ENCODE data around the gene ORM2. TPM values are rescaled to one million over a fixed set of nuclear protein-coding genes. Genes with fewer than 3 reads are reported as not detected.

The ORM2 gene
- total and polyA plus RNA-seq, 2 of the 8 experiments (the other 6 are each of a cell fraction or from before 2014, with no cell fraction given) = 1.3 TPM; not detected in 1

- Histone ChIP-seq H3K14ac (ENCODE audit: insufficient read length) (no peak overlapping the region), H2AFZ (ENCODE audit: low read length) (no peak overlapping the region), H3K27me3 (replicated peaks in 1 of 4; ENCODE audit: control insufficient read depth in 3 of 4, extremely low read depth in 1 of 4, insufficient read depth in 3 of 4, low read length in 3 of 4) (no peaks in the 10 kb centered on the region), H3K27ac (ENCODE audit: low read depth, low read length) (no peak overlapping the region), H3K4me3 (ENCODE audit: extremely low read depth in 1 of 4, insufficient read depth in 2 of 4, low read depth in 3 of 4, low read length in 4 of 4) (no peak overlapping the region), H3K79me2 (ENCODE audit: control insufficient read depth in 1 of 2, insufficient read depth in 2 of 2, low read length in 2 of 2) (no peaks in the 10 kb centered on the region), H2BK15ac (ENCODE audit: low read length) (no peak overlapping the region), H2BK120ac (replicated peaks; ENCODE audit: low read depth, low read length) (no peak overlapping the region), H4K91ac (replicated peaks; ENCODE audit: insufficient read length, low read length) (no peak overlapping the region), H3K4ac (replicated peaks; ENCODE audit: insufficient read length, low read depth, low read length) (no peak overlapping the region), H2BK20ac (ENCODE audit: low read length) (no peak overlapping the region), H3K23me2 (ENCODE audit: low read depth, low read length) (peaks cover 6% of the 10 kb centered on the region; the same call in 1 of the 2 replicates), H2AK5ac (ENCODE audit: low read depth, low read length) (no peak overlapping the region), H2BK5ac (ENCODE audit: low read depth, low read length) (no peak overlapping the region), H3K18ac (ENCODE audit: extremely low read depth, low read length) (no peak overlapping the region), H4K20me1 (replicated peaks in 1 of 2; ENCODE audit: control insufficient read depth in 1 of 2, insufficient read depth in 2 of 2, low read length in 2 of 2) (peaks cover 1 to 6% of the 10 kb centered on the region in 2 experiments), H4K5ac (ENCODE audit: insufficient read length, low read depth, low read length) (no peak overlapping the region), H3K9me3 (ENCODE audit: insufficient read depth in 2 of 2, low read depth in 1 of 2, low read length in 1 of 2) (no peaks in the 10 kb centered on the region), H3K36me3 (ENCODE audit: control insufficient read depth in 2 of 4, insufficient read depth in 4 of 4, low read length in 3 of 4) (peaks cover 0 to 4% (median 0%) of the 10 kb centered on the region in 4 experiments; a peak in 1 of 8 replicates), H3K56ac (replicated peaks; ENCODE audit: insufficient read length, low read depth, low read length) (no peak overlapping the region), H3K4me2 (ENCODE audit: insufficient read depth in 1 of 2, low read depth in 2 of 2, low read length in 2 of 2) (no peak overlapping the region), H3K4me1 (replicated peaks in 1 of 4; ENCODE audit: control insufficient read depth in 3 of 4, insufficient read depth in 4 of 4, low read length in 3 of 4) (peaks cover 0 to 11% (median 1%) of the 10 kb centered on the region in 4 experiments; a peak in 4 of 7 replicates), H2BK12ac (ENCODE audit: low read depth, low read length) (no peak overlapping the region), H3K9ac (replicated peaks in 1 of 4; ENCODE audit: extremely low read depth in 1 of 4, low read depth in 3 of 4, low read length in 3 of 4) (no peak overlapping the region), H3K79me1 (ENCODE audit: low read depth, low read length) (no peaks in the 10 kb centered on the region), H3K23ac (ENCODE audit: insufficient read length) (no peak overlapping the region), H4K8ac (ENCODE audit: extremely low read depth, insufficient read depth, low read length) (no peak overlapping the region)
- CTCF ChIA-PET (ENCODE audit: partially characterized antibody) = interaction anchor here (0.9 to 3.1 kb wide), 3 partner anchors 11 to 174 kb away, joined by 3 to 18 read pairs (median 8); partner anchors contain the start of gene COL27A1
- DNase-seq (ENCODE audit: low read depth in 1 of 2, low spot score in 2 of 2) (no peak), FAIRE-seq (no peak)
- 91% methylated on average over 6 of the region's 6 CpGs; no CpG with 5 or more reads in 1 of the 2 experiments for WGBS, 2 experiments (ENCODE audit: extremely low coverage in 1 of 2, insufficient coverage in 1 of 2, insufficient read length in 1 of 2, insufficient replicate concordance in 2 of 2, low coverage in 1 of 2, low lambda C conversion rate in 2 of 2, missing lambda C conversion rate in 1 of 2)
- POLR2A ChIA-PET (ENCODE audit: partially characterized antibody) = no interaction called here
- TF ChIP-seq GABPA (IDR thresholded peaks at IDR 0.05; ENCODE audit: borderline replicate concordance, insufficient read depth, low read length) (no peak), CHD1 (IDR thresholded peaks at IDR 0.05; ENCODE audit: low read depth, low read length) (no peak), SRF (IDR thresholded peaks at IDR 0.05; ENCODE audit: low read depth, low read length) (no peak), ZNF274 (IDR thresholded peaks at IDR 0.05; ENCODE audit: borderline replicate concordance, extremely low read depth, low read length) (no peak), SUZ12 (IDR thresholded peaks at IDR 0.05; ENCODE audit: low read length) (no peak), POLR2A (IDR thresholded peaks at IDR 0.05; ENCODE audit: control extremely low read depth in 1 of 2, low read depth in 2 of 2, low read length in 2 of 2) (no peak), CEBPB (IDR thresholded peaks at IDR 0.05; ENCODE audit: low read depth, low read length) (no peak), NRF1 (IDR thresholded peaks at IDR 0.05; ENCODE audit: low read depth, low read length) (no peak), SP4 (IDR thresholded peaks at IDR 0.05; ENCODE audit: low read length) (no peak), RFX5 (IDR thresholded peaks at IDR 0.05; ENCODE audit: borderline replicate concordance, low read depth, low read length) (no peak)
- TF ChIP-seq, protein P1, sequence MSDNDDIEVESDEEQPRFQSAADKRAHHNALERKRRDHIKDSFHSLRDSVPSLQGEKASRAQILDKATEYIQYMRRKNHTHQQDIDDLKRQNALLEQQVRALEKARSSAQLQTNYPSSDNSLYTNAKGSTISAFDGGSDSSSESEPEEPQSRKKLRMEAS (IDR thresholded peaks at IDR 0.05) = no peak
- TF ChIP-seq, protein P2, sequence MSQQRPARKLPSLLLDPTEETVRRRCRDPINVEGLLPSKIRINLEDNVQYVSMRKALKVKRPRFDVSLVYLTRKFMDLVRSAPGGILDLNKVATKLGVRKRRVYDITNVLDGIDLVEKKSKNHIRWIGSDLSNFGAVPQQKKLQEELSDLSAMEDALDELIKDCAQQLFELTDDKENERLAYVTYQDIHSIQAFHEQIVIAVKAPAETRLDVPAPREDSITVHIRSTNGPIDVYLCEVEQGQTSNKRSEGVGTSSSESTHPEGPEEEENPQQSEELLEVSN (IDR thresholded peaks at IDR 0.05) = no peak
Measured at GRCh38 chr9:114282507-114282906, 47.2 kb upstream of the ORM2 start.
